GM23248 (cell line): ENCODE results near the gene PRR9.

ENCODE experiments used
- EZH2 ChIP-seq: fragments of 200-600 bp; sonication (generic); IDR thresholded peaks from 2 replicates; pipeline ENCODE4 v1.6.1; 2018; ENCODE audit warnings: antibody characterized with exemption, mild to moderate bottlenecking; ENCODE audit not compliant: insufficient read depth, poor library complexity, severe bottlenecking
- EZH2phosphoT487 ChIP-seq: fragments of 200-600 bp; sonication (generic); IDR thresholded peaks from 2 replicates; pipeline ENCODE4 v1.6.1; 2018; ENCODE audit warnings: antibody characterized with exemption, moderate library complexity, mild to moderate bottlenecking, low read depth; ENCODE audit not compliant: insufficient read depth

GRCh38 chr1:153253076-153253475, 35.7 kb downstream of the PRR9 start:
- no peak for TF ChIP-seq EZH2
- TF ChIP-seq EZH2phosphoT487: no peak
